K562 (cell line): Measurements from ENCODE around the gene BACH1. TPM values are rescaled to one million over a fixed set of nuclear protein-coding genes. Genes with fewer than 3 reads are reported as not detected.
A peak's percentile ranks its signal among the peaks of the same experiment; 100 is the strongest.

Experiments
- E2F3 ChIP-seq: fragments of 250-450 bp; sonication (Bioruptor Pico); IDR thresholded peaks from 2 replicates; pipeline ENCODE4 v1.4.0; 2020; ENCODE audit warnings: mild to moderate bottlenecking
- ETV1 ChIP-seq: fragments of 450-650 bp; conservative IDR thresholded peaks from 2 replicates; pipeline ENCODE4 v1.6.1; 2016; ENCODE audit warnings: missing genetic modification characterization, control low read depth, low read depth, missing compliant biosample characterization
- FOXA3 ChIP-seq, 2 experiments: fragments of 450-650 bp in 1 of 2; sonication (generic) in 1 of 2; formaldehyde crosslinking; IDR thresholded peaks in 1 of 2; conservative IDR thresholded peaks in 1 of 2; 2 replicates each; pipeline versions ENCODE4 v1.4.0 to v1.8.0; 2020 to 2022; ENCODE audit warnings: mild to moderate bottlenecking in 2 of 2, missing genetic modification reagents in 1 of 2
- FOXK1 ChIP-seq: sonication (generic); formaldehyde crosslinking; IDR thresholded peaks from 2 replicates; pipeline ENCODE4 v1.8.0; 2022; ENCODE audit warnings: missing genetic modification reagents, mild to moderate bottlenecking, borderline replicate concordance
- FOXP4 ChIP-seq: sonication (generic); formaldehyde crosslinking; IDR thresholded peaks from 2 replicates; pipeline ENCODE4 v1.8.0; 2022; ENCODE audit warnings: mild to moderate bottlenecking, missing genetic modification reagents, borderline replicate concordance
- GABPB1 ChIP-seq: sonication (generic); formaldehyde crosslinking; IDR thresholded peaks from 2 replicates; pipeline ENCODE4 v1.8.0; 2022; ENCODE audit warnings: mild to moderate bottlenecking, missing genetic modification reagents
- HDAC2 ChIP-seq: fragments of 450-650 bp; IDR thresholded peaks from 2 replicates; pipeline ENCODE4 v1.6.1; 2016; ENCODE audit warnings: mild to moderate bottlenecking
- KDM4B ChIP-seq, 2 experiments: fragments of 450-650 bp in 1 of 2; sonication (generic) in 1 of 2; IDR thresholded peaks; 2 replicates each; pipeline ENCODE4 v1.6.1; 2016 to 2017; ENCODE audit warnings: borderline replicate concordance in 2 of 2, antibody characterized with exemption in 1 of 2, low read depth in 1 of 2, mild to moderate bottlenecking in 1 of 2
- MTA3 ChIP-seq: fragments of 450-650 bp; formaldehyde crosslinking; IDR thresholded peaks from 2 replicates; pipeline ENCODE4 v1.6.1; 2017; ENCODE audit warnings: mild to moderate bottlenecking, borderline replicate concordance
- PHF8 ChIP-seq: fragments of 200-600 bp; sonication (generic); IDR thresholded peaks from 2 replicates; pipeline ENCODE4 v1.6.1; 2012; ENCODE audit warnings: mixed run types, mild to moderate bottlenecking, inconsistent platforms, low read length, moderate library complexity, borderline replicate concordance
- POU5F1 ChIP-seq: fragments of 150-350 bp; IDR thresholded peaks from 2 replicates; pipeline ENCODE4 v1.6.1; 2014; ENCODE audit warnings: borderline replicate concordance, low read length, low read depth, mild to moderate bottlenecking; ENCODE audit not compliant: partially characterized antibody
- RBFOX2 ChIP-seq: fragments of 200-400 bp; formaldehyde crosslinking; IDR thresholded peaks from 2 replicates; pipeline ENCODE4 v1.6.1; 2017; ENCODE audit warnings: low read depth, mild to moderate bottlenecking, low read length, moderate library complexity
- TEAD1 ChIP-seq, 2 experiments: fragments of 450-650 bp in 1 of 2; sonication (generic) in 1 of 2; formaldehyde crosslinking; IDR thresholded peaks; 2 replicates each; pipeline versions ENCODE4 v1.4.0 to v1.8.0; 2020 to 2022; ENCODE audit warnings: mild to moderate bottlenecking in 2 of 2, missing genetic modification reagents in 1 of 2
- ZFX ChIP-seq: sonication (generic); formaldehyde crosslinking; IDR thresholded peaks from 2 replicates; pipeline ENCODE4 v1.8.0; 2022; ENCODE audit warnings: mild to moderate bottlenecking, missing genetic modification reagents, moderate library complexity
- ZNF217 ChIP-seq: sonication (generic); formaldehyde crosslinking; IDR thresholded peaks from 2 replicates; pipeline ENCODE4 v1.8.0; 2022; ENCODE audit warnings: mild to moderate bottlenecking, missing genetic modification reagents
- ZNF311 ChIP-seq: fragments of 250-450 bp; sonication (Bioruptor Pico); IDR thresholded peaks from 2 replicates; pipeline ENCODE4 v1.4.0; 2020; ENCODE audit warnings: mild to moderate bottlenecking, moderate library complexity
- ZNF41 ChIP-seq: fragments of 250-450 bp; sonication (Bioruptor Pico); conservative IDR thresholded peaks from 2 replicates; pipeline ENCODE4 v1.4.0; 2020; ENCODE audit warnings: mild to moderate bottlenecking
- ZNF695 ChIP-seq: fragments of 450-650 bp; formaldehyde crosslinking; IDR thresholded peaks from 2 replicates; pipeline ENCODE4 v1.4.0; 2020; ENCODE audit warnings: mild to moderate bottlenecking, moderate library complexity
- ZNF75A ChIP-seq: fragments of 450-650 bp; formaldehyde crosslinking; IDR thresholded peaks from 2 replicates; pipeline ENCODE4 v1.4.0; 2020; ENCODE audit warnings: mild to moderate bottlenecking
- polyA plus RNA-seq, 8 experiments: library from polyadenylated mRNA; depleted of rRNA in 4 of 8; stranded (reverse) in 5 of 8; unstranded in 3 of 8; fragments of >200 nt; fragmentation: Nextera tagmentation in 2 of 8; fragmentation: Illumina TruSeq in 1 of 8; extraction: Ambion mirVana in 2 of 8; extraction: Trizol in 1 of 8; gene quantifications; 2 replicates each; pipeline versions ENCODE4 v1.2.1 to v1.2.3, GENCODE V29; 2011 to 2014; ENCODE audit warnings: inconsistent platforms in 1 of 8, missing spikeins in 1 of 8
- total RNA-seq, 7 experiments: library from RNA; depleted of rRNA in 6 of 7; stranded (reverse); fragments of >200 nt in 6 of 7; fragmentation: Illumina TruSeq in 2 of 7; extraction: Trizol in 2 of 7; gene quantifications; 2 replicates each; pipeline versions ENCODE4 v1.2.1 to v1.2.3, GENCODE V29; 2011 to 2021; ENCODE audit warnings: low replicate concordance in 1 of 7
- TF ChIP-seq, protein P1 (sequence below): fragments of 450-650 bp; formaldehyde crosslinking; IDR thresholded peaks from 2 replicates; pipeline ENCODE4 v1.4.0; 2020; ENCODE audit warnings: mild to moderate bottlenecking, moderate library complexity
- TF ChIP-seq, protein P2 (sequence below), 2 experiments: IDR thresholded peaks; 2 replicates each; pipeline ENCODE4 v1.6.1; 2012; ENCODE audit warnings: improper control_type of control experiment in 2 of 2, low read depth in 2 of 2, low read length in 2 of 2, borderline replicate concordance in 1 of 2

The BACH1 gene
- total and polyA plus RNA-seq, 9 of the 15 experiments (the other 6 are each of a cell fraction or from before 2014, with no cell fraction given), result 10.6 to 58.5 (median 28.6) TPM

GRCh38 chr21:29299046-29299915 lies 559 bp downstream of the BACH1 start (continued):
- TF ChIP-seq, protein P1, sequence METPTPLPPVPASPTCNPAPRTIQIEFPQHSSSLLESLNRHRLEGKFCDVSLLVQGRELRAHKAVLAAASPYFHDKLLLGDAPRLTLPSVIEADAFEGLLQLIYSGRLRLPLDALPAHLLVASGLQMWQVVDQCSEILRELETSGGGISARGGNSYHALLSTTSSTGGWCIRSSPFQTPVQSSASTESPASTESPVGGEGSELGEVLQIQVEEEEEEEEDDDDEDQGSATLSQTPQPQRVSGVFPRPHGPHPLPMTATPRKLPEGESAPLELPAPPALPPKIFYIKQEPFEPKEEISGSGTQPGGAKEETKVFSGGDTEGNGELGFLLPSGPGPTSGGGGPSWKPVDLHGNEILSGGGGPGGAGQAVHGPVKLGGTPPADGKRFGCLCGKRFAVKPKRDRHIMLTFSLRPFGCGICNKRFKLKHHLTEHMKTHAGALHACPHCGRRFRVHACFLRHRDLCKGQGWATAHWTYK, result no peak
- TF ChIP-seq ZNF217 (CRISPR knock-in tag) (no peak), POU5F1 (no peak), GABPB1 (peak; percentile 66), ZNF41 (CRISPR knock-in tag) (no peak), FOXK1 (peak; percentile 52; the same call in 1 of the 2 replicates), RBFOX2 (peak; percentile 84), FOXP4 (CRISPR knock-in tag) (no peak), ETV1 (tag) (0 out of 2 replicates have a peak, but pooled peaks have one; percentile 20), KDM4B (IDR thresholded peaks at IDR 0.05; ENCODE audit: borderline replicate concordance in 2 of 2, low read depth in 1 of 2) (no peak), MTA3 (peak; percentile 29; the same call in 1 of the 2 replicates), ZNF695 (CRISPR knock-in tag) (no peak), ZNF75A (CRISPR knock-in tag) (no peak), E2F3 (CRISPR knock-in tag) (no peak), TEAD1 (CRISPR knock-in tag; IDR thresholded peaks at IDR 0.05) (peak in 1 of 2 experiments; percentile 38; a peak in 1 of 4 replicates), ZFX (CRISPR knock-in tag) (peak; percentile 56), FOXA3 (CRISPR knock-in tag; conservative IDR thresholded peaks at IDR 0.05 in 1 of 2, IDR thresholded peaks at IDR 0.05 in 1 of 2) (peak in 1 of 2 experiments; percentile 72; a peak in 1 of 4 replicates), HDAC2 (peak; percentile 36; the same call in 1 of the 2 replicates), PHF8 (peak; percentile 30; the same call in 1 of the 2 replicates), ZNF311 (CRISPR knock-in tag) (0 out of 2 replicates have a peak, but pooled peaks have one; percentile 55)
- TF ChIP-seq, protein P2, sequence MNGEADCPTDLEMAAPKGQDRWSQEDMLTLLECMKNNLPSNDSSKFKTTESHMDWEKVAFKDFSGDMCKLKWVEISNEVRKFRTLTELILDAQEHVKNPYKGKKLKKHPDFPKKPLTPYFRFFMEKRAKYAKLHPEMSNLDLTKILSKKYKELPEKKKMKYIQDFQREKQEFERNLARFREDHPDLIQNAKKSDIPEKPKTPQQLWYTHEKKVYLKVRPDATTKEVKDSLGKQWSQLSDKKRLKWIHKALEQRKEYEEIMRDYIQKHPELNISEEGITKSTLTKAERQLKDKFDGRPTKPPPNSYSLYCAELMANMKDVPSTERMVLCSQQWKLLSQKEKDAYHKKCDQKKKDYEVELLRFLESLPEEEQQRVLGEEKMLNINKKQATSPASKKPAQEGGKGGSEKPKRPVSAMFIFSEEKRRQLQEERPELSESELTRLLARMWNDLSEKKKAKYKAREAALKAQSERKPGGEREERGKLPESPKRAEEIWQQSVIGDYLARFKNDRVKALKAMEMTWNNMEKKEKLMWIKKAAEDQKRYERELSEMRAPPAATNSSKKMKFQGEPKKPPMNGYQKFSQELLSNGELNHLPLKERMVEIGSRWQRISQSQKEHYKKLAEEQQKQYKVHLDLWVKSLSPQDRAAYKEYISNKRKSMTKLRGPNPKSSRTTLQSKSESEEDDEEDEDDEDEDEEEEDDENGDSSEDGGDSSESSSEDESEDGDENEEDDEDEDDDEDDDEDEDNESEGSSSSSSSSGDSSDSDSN (IDR thresholded peaks at IDR 0.05; ENCODE audit: borderline replicate concordance in 1 of 2, low read depth in 2 of 2, low read length in 2 of 2), result 0 out of 4 replicates have a peak, but pooled peaks have one; percentile 43 to 64
